Activated T-cell treated with anti-CD3 and anti-CD28 coated beads for 24 hours (primary cell): ENCODE data around the gene PCBP1.
"Not testable (repeated sequence)": the region's sequence is repeated elsewhere in the genome, so short reads cannot be mapped to it uniquely, and the experiment has no call there.

Experiments used
- DNase-seq: peaks from one replicate; pipeline ENCODE4 v3.0.0-alpha.2; 2020; ENCODE audit warnings: low read depth

The PCBP1 gene

GRCh38 chr2:70125498-70125898, 38.2 kb downstream of the PCBP1 start:
- DNase-seq: no peak

GRCh38 chr2:70126413-70126812, 39.1 kb downstream of the PCBP1 start:
- DNase-seq: no peak

DNA sequence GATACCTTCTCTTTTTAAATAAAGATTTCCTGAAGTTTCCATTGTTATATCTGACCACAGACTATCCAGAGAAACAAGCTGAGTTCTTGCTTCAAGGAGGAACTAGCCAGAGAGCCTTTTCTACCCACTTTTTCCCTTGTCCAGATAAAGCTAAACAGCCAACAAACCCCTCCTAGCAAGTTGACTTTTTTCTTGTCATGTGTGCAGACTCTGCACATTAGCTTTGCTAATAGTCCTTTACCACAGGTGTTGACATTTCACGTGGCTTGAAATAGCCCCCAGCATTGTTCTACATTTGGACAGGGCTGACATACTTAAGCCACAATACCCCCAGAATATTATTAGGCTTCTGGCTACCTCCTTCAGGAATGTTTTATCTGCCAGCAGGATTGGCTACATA, 40.7 kb downstream of the PCBP1 start:
- DNase-seq: no peak

GRCh38 chr2:70131344-70132143, 44.3 kb downstream of the PCBP1 start:
- DNase-seq: not testable (repeated sequence)

- no peak for DNase-seq
Measured at GRCh38 chr2:70132244-70133126, 45.2 kb downstream of the PCBP1 start.

DNA sequence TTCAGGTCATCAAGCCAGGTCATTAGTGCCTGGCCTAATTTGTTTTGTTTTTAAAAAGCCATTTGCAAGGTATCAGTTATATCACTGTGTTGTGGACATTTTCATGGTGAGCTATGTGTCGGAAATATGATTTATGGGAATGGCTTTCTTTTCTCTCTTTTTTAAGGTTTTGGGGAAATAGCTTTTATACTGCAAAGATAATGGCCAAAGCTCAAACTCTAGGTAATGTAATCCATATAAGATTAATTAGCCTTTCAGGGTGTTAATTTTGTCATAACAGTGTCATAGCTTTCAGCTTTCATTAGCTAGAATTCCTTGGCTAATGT, 45.8 kb downstream of the PCBP1 start:
- no peak for DNase-seq

GRCh38 chr2:70133491-70134322, 46.4 kb downstream of the PCBP1 start:
- no peak for DNase-seq

GRCh38 chr2:70134323-70134983, 47.2 kb downstream of the PCBP1 start:
- not testable (repeated sequence) for DNase-seq
